SH-SY5Y (cell line): ENCODE data around the gene MOBP.

Experiments
- GATA2 ChIP-seq: IDR thresholded peaks from 2 replicates; pipeline ENCODE4 v1.6.1; 2011; ENCODE audit warnings: mild to moderate bottlenecking, low read depth, low read length
- GATA3 ChIP-seq: IDR thresholded peaks from 2 replicates; pipeline ENCODE4 v1.6.1; 2011; ENCODE audit warnings: low read depth, mild to moderate bottlenecking, low read length, moderate library complexity

Gene MOBP

DNA sequence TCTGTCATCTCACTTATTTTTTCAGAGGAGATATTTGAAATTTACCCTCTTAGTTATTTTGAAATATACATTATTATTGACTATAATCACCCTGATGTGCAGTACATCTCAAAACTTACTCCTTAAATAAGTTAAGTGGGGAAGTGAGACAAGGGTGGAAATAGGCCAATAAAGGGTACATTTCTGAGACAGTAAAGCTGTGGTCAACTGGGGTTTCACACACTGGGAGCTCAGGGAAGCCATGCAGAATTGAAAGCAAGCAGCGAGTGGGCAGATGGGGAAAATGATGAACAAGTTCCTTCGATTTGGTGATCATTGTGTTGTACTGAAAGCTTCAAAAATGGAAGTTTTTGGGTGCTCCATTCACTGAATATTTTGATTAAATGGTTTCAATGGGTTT is 21.6 kb upstream of the MOBP start:
- TF ChIP-seq GATA2 (no peak), GATA3 (no peak)

DNA sequence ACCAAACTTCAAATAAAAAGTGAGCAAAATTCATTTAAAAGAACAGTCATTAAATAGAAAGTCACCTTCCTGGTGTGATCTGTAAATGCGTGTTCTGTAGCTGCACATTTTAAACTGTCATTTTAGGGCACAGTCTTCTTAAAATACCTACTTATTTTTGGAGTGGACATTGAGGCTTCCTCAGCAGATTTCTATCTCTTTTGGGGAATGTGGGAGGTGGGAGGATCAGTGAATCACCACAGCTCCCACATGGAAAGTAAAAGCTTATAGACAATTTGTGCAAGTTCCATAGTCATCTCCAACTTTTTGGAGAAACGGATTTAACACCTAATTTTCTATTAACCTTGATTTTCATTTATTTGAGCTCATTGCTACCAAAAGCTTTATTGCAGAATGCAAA is 21.0 kb upstream of the MOBP start:
- TF ChIP-seq GATA2: no peak
- TF ChIP-seq GATA3: no peak

DNA sequence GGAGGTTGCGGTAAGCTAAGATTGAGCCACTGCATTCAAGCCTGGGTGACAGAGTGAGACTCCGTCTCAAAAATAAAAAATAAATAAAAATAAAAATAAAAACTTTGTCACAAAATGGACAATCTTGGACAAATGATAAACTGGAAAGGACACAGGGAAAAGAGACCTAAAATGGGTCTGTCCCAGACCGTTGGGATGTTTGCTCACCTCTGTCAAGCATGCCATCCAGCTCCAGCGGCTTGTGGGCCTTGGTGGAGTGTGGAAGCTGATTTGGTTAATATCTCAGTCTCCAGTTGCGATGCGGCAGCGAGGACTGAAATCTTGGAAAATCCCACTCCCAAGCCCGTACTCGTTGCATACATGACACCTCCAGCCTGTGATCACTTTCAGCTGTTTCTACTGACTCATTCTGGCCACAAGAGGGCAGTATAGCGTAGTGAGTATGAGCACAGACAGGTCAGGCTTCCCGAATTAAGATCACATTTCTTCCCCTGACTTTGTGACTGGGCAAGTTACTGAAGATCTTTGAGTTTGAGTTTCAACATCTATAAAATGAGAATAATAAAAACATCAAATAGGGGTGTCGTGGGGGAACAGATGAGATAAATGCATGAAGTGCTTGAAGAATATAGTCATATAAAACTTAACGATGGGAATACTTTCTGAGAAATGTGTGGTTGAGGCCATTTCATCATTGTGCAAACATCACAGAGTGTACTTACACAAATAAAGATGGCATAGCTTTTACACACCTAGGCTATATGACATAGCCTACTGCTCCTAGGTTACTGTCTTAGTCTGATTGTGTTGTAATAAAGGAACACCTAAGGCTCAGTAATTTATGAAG is 19.6 kb upstream of the MOBP start:
- TF ChIP-seq GATA3 (no peak), GATA2 (no peak)

DNA sequence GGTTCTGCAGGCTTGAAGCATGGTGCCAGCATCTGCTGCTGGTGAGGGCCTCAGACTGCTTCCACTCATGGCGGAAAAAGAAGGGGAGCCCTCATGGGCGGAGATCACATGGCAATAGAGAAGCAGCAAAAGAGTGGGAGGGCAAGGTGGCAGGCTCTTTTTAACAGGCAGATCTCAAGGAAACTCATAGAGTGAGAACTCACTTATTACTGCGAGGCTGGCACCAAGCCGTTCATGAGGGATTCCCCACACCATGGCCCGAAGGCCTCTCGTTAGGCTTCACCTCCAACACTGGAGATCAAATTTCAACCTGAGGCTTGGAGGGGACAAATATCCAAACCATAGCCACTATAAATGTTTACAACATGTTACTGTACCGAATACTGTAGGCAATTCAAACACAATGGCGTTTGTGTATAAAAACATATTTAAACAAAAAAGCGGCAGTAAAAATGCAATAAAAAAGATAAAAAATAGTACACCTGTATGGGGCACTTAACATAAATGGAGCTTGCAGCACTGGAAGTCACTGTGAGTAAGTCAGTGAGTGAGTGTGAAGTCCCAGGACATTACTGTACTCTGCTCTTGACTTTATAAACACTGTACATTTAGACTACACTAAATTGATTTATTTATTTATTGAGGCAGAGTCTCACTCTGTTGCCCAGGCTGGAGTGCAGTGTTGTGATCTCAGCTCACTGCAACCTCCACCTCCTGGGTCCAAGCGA is 18.8 kb upstream of the MOBP start:
- TF ChIP-seq GATA2 (no peak), GATA3 (no peak)

DNA sequence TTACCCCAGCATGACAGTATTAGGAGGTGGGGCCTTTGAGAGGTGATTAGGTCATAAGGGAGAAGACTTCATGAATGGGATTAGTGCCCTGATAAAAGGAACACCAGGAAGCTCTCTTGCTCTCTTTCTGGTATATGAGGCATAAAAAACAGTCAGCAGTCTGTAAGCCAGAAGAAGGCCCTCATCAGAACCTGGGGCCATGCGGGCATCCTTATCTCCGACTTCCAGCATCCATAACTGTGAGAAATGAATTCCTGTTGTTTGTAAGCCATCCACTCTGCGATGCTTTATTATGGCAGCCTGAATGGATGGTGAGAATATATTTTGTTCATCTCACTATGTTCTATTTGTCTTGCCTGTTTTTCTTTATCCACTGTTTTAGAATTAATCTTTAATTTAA is 17.7 kb upstream of the MOBP start:
- TF ChIP-seq GATA2: no peak
- no peak for TF ChIP-seq GATA3

DNA sequence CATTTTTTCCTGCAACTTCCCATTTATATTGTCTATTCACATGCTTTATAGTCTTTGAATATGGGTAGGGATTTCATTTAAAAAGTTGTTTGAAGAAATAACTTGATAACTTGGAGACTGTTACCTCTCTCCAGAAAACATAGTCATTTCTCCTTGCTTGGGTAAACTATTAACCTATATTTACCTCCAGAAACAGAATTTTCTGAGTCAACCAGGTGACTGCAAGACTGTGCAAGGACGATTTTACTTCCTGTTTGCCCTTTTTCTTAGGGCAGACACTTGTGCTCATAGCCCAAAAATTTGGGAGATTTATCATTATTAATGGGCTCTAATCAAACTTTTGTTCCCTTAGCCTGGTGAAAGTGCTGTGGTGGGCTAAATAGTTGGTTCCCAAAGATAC is 14.3 kb upstream of the MOBP start:
- TF ChIP-seq GATA3 (no peak), GATA2 (no peak)

DNA sequence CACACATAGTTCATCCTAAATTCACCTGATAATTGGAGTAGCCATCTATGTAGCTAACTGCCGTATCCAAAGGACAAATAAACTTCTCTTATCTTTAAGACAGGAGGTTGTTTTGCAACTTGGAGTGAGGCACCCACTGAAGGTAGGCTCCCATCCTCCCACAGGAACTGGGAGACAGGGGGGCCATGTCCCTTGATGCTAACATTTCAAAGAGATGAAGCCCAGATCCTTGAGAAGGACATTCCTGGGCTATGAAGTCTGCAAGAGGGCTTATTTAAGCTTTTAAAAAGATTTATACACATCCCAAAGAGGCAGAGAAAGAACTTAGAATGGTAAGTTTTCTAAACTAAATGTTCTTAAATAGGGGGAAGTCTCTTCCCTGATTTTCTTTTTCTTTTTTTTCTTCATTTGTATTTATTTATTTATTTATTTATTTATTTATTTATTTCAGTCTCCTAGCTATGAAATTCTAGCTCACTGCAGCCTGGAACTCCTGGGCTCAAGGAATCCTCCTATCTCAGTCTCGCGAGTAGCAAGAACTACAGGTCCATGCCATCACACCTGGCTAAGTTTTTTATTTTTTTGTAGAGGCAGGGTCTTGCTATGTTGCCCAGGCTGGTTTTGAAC is 12.8 kb upstream of the MOBP start:
- TF ChIP-seq GATA3 (no peak), GATA2 (no peak)

DNA sequence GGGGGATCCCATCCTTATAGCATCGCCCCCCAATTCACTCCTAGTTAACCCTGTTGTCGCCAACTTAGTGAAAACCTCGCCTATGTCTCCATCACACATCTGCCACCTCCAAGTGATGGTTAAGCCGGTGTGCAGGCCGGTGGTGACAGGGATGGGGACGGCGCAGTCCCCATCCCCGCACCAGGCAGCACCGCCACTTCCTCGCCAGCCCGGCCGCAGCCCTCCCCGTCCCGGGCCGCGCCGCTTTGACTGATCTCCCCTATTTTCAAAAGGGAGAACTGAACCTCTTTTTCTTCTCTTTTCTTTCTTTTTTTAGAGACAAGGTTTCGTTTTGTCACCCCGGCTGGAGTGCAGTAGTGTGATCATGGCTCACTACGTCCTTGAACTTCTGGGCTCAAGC is 11.3 kb upstream of the MOBP start:
- TF ChIP-seq GATA2 (no peak), GATA3 (no peak)

DNA sequence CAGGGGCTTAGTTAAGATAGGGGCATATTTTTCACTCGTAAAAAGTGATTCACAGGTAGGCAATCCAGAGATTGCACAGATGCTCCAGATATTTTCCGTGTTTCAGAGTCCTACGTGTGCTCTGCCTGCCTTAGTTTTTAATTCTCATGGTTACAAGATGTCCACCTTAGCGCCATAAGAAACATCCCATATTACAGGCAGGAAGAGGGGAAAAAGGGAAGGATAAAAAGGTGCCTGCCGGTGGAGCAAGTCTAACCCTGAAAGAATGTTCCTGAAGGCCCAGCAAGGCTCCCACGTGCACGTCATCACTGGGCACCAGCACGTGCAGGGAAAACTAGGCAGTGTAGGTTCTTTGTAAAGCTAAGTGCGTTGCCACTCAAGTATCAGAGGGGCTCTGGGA is 10.1 kb upstream of the MOBP start:
- TF ChIP-seq GATA3 (no peak), GATA2 (no peak)

DNA sequence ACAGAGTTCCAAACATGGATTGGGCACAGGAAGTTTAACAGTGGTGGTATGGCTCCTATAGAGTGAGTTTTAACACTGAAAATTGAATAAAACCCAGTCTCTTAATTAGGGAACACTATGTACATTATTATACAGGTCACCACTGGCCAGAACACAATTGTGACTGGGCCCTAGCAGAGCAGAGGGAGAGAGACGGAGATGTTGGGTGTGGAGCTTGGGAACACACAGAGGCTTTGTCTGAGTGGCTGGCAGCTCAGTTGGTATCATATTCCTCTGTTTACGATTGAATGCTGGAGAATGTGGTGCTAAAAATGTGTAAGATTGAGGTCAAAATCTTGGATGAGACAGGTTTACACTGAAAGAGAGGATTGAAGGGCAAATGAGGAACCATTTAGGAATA is 6.8 kb upstream of the MOBP start:
- TF ChIP-seq GATA3 (no peak), GATA2 (no peak)

DNA sequence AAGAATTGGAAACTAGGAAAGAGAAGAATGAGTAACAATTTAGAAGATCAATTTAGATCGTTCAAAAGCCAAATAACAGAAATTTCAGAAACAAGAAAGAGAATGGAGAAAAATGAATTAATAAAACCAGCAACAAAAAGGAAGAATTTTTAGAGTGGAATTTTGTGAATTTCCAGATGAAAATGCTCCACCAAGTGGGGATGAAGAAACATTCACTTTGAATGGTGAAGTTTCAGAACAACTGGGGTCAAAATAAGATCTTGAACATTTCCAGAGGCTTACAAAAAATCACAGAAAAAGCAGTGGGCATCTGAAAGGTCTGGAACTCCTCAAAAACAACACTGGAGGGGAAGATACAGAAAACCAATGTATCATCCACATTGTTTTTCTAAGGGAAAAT is 4.2 kb upstream of the MOBP start:
- no peak for TF ChIP-seq GATA2
- no peak for TF ChIP-seq GATA3

DNA sequence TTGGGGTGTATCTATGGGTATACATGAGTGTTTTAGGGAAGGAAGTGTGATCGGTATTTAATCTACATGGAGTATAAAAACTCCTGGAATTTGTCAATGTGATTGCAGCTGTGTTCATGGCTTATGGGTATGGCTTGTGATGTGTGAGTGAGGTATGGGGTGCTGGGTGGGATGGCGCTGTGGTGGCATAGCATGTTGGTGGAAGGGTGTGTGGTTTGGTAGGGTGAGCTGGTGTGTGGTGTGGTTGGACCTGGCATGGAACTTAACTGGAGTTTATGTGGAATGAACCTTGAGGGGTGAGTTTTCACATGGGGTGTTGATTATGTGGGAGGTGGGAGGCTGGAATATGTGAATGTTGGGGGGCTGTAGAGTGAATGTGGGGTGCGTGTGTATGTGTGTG is 492 bp upstream of the MOBP start:
- TF ChIP-seq GATA3 (no peak), GATA2 (no peak)

DNA sequence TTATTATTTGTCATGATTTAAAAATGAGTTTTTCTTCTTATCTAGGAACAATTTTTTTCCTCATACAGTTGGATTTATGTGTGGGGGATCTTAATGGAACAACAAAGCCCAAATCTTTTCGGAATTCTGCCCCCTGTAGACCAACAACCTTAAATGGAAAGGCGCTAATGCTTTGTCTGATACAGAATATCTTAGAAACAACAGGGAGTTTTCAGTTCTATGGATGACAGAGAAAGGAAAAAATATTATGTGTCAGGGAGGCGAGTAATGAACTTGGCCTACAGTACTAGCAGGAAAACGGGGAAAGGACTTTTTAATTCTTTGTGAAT is 592 bp downstream of the MOBP start:
- TF ChIP-seq GATA2: no peak
- no peak for TF ChIP-seq GATA3

DNA sequence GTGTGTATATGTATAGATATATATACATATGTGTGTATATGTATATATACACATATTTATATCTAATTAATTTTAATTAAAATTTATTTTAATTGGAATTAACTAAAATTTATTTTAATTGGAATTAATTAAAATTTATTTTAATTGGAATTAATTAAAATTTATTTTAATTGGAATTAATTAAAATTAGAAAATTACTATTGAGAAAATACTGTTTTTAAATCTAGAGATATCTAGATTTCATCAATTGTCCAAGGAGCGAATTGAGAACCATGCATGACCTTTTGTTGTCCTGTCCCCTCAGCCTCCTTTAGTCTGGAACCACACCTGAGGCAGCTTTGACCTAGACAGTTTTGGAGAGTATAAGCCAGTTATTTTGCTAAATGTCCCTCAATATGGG is 1.8 kb downstream of the MOBP start:
- no peak for TF ChIP-seq GATA2
- no peak for TF ChIP-seq GATA3

DNA sequence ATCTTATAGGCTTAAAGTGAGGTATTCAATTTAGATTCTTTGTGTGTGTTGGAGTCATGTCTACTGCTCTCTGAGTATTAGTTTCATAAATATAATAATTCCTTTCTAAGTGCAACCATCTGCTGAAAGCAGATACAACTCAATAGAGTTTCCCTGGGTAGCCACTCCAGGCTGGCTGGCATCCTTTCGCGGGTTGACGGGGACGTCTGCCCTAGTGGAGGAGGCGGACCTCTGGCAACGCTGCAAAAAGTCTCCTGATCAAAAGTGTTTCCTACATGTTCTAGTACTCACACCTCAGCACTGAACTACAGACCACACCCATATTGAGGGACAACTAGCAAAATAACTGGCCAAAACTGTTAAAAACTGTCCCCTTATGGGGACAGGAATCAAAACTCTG is 2.5 kb downstream of the MOBP start:
- no peak for TF ChIP-seq GATA2
- no peak for TF ChIP-seq GATA3

DNA sequence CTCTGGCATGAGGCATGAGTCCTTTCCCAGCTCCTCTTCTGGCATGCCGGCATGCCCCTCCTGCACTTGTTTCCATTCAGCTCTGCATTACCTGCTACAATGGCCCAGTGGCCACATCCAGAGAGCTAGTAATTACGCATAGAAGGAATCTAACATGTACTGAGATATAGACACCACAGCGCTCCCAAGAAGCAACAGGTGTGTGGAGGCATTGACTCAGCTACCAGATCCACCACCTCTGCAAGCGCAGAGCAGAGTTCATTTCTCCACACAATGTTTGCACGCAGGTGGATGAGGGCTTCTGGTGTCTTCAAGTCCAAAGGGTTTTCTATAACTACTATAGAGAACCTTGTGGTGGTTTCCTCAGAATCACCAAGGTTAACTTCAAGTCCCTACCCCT is 4.2 kb downstream of the MOBP start:
- TF ChIP-seq GATA3 (no peak), GATA2 (no peak)
